Caco-2 (cell line): Measurements from ENCODE around the gene DDX54. TPM values are rescaled to one million over a fixed set of nuclear protein-coding genes. Genes with fewer than 3 reads are reported as not detected.

Experiments
- BruUV-seq: library from RNA; stranded (reverse); fragments of 400-500 nt; replicated peaks from 2 replicates; lab custom pipeline; 2021; lab: Mats Ljungman, UMichigan
- CTCF ChIA-PET: fragments of 300-600 bp; sonication (Branson Sonifier 250); formaldehyde crosslinking; loops from one replicate; lab custom pipeline; 2022; ENCODE audit warnings: antibody characterized with exemption; lab: Charles Lee
- POLR2A ChIA-PET: fragments of 300-600 bp; sonication (Branson Sonifier 250); formaldehyde crosslinking; loops from one replicate; lab custom pipeline; 2022; ENCODE audit warnings: antibody characterized with exemption; lab: Charles Lee
- DNase-seq, 2 experiments: peaks; one replicate each; pipeline versions ENCODE4 v3.0.0 to v3.0.0-alpha.2; 2020 to 2022
- H3K27me3 ChIP-seq: replicated peaks from 2 replicates; pipeline ENCODE4 v1.6.0; 2011; ENCODE audit warnings: low read length; ENCODE audit not compliant: control insufficient read depth, insufficient read depth
- H3K36me3 ChIP-seq: 2 replicates; pipeline ENCODE4 v1.5.1; 2011; ENCODE audit warnings: low read length; ENCODE audit not compliant: control insufficient read depth, insufficient read depth
- H3K4me1 ChIP-seq: fragments of 250-450 bp; sonication (Bioruptor Pico); 2 replicates; pipeline ENCODE4 v1.5.1; 2020; ENCODE audit warnings: mild to moderate bottlenecking
- H3K4me3 ChIP-seq: 2 replicates; pipeline ENCODE4 v1.5.1; 2011; ENCODE audit warnings: low read depth, mild to moderate bottlenecking, control low read depth, low read length
- H3K9me3 ChIP-seq: fragments of 250-450 bp; sonication (Bioruptor Pico); 2 replicates; pipeline ENCODE4 v1.5.1; 2020; ENCODE audit warnings: mild to moderate bottlenecking, moderate library complexity
- H3K27ac Mint-ChIP-seq: one replicate; pipeline ENCODE4 v1.8.0; 2022; ENCODE audit warnings: mixed read lengths; ENCODE audit not compliant: unreplicated experiment
- H3K27me3 Mint-ChIP-seq: one replicate; pipeline ENCODE4 v1.8.0; 2022; ENCODE audit warnings: mixed read lengths; ENCODE audit not compliant: insufficient read depth, unreplicated experiment
- H3K36me3 Mint-ChIP-seq: one replicate; pipeline ENCODE4 v1.8.0; 2022; ENCODE audit warnings: mild to moderate bottlenecking, mixed read lengths; ENCODE audit not compliant: insufficient read depth, unreplicated experiment
- H3K4me1 Mint-ChIP-seq: one replicate; pipeline ENCODE4 v1.8.0; 2022; ENCODE audit warnings: low read depth, mixed read lengths; ENCODE audit not compliant: unreplicated experiment
- H3K4me3 Mint-ChIP-seq: one replicate; pipeline ENCODE4 v1.8.0; 2022; ENCODE audit warnings: mild to moderate bottlenecking, moderate library complexity, mixed read lengths; ENCODE audit not compliant: unreplicated experiment
- H3K9me3 Mint-ChIP-seq: one replicate; pipeline ENCODE4 v1.8.0; 2022; ENCODE audit warnings: mixed read lengths; ENCODE audit not compliant: unreplicated experiment
- CTCF ChIP-seq, 2 experiments: fragments of 200-600 bp in 1 of 2; IDR thresholded peaks; 1 replicate in 1 of 2; 2 replicates in 1 of 2; pipeline versions ENCODE4 v1.5.1 to v1.8.0; 2011 to 2022; ENCODE audit warnings: antibody characterized with exemption in 1 of 2, control low read depth in 1 of 2, inconsistent platforms in 1 of 2, low read depth in 1 of 2, low read length in 1 of 2, mild to moderate bottlenecking in 1 of 2, moderate library complexity in 1 of 2; ENCODE audit not compliant: insufficient read depth in 1 of 2, severe bottlenecking in 1 of 2, unreplicated experiment in 1 of 2
- intact Hi-C: fragments of 100-400 bp; cut with micrococcal nuclease; formaldehyde crosslinking; loops from one replicate; pipeline ENCODE4 v1.10.0; 2022; ENCODE audit not compliant: unreplicated experiment
- total RNA-seq: library from RNA; stranded (reverse); gene quantifications from 2 replicates; pipeline ENCODE4 v1.2.3, GENCODE V29; 2022

DDX54 gene
- total RNA-seq, 1 experiment from 2014 or later: 110 TPM

DNA sequence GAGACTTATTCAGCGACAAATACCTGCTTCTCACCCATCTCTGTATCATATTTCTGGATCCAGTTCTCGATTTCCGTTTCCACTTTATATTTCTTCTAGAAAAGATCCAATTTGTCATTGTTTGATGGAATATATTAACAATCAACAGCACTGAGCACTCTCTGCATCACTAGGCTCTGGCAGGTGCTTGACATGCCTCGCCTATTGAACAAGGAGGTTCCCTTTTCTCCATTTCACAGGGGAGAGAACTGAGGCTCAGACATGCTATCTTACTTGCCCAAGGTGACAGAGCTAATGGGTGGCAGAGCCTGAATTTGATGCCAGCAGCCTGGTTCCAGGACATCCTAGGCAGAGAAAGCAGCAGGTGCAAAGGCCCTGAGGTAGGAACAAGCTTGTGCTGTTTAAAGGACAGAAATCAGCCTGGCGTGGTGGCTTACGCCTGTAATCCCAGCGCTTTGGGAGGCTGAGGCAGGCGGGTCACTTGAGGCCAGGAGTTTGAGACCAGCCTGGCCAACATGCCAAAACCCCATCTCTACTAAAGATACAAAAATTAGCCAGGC lies 12.3 kb upstream of the DDX54 start:
- intact Hi-C loops: loop anchor here (1.0 to 5.0 kb wide), 6 partner anchors 25 to 230 kb away; partner anchors contain the start of gene PLBD2
- no peaks in the 10 kb centered on the region for H3K9me3 Mint-ChIP-seq
- no peak for TF ChIP-seq CTCF (IDR thresholded peaks at IDR 0.05; ENCODE audit: insufficient read depth in 1 of 2, low read depth in 1 of 2, low read length in 1 of 2, severe bottlenecking in 1 of 2, unreplicated experiment in 1 of 2)
- H3K4me3 Mint-ChIP-seq: no peak overlapping the region
- ChIA-PET POLR2A (interaction anchor here (0.5 to 0.6 kb wide), 3 partner anchors 25 to 39 kb away, joined by 4 to 7 read pairs (median 4); no protein-coding TSS in a partner anchor), CTCF (interaction anchor here (0.5 to 0.8 kb wide), 7 partner anchors 29 to 225 kb away, joined by 3 to 17 read pairs (median 4); no protein-coding TSS in a partner anchor)
- no peaks in the 10 kb centered on the region for H3K27me3 Mint-ChIP-seq
- BruUV-seq: no TSS peak
- H3K4me1 Mint-ChIP-seq: peaks cover 7% of the 10 kb centered on the region
- DNase-seq: no peak
- H3K36me3 ChIP-seq: 0 out of 2 replicates have a peak, but pooled peaks cover 1% of the 10 kb centered on the region
- H3K27me3 ChIP-seq: no peaks in the 10 kb centered on the region
- no peak overlapping the region for H3K27ac Mint-ChIP-seq
- no peaks in the 10 kb centered on the region for H3K9me3 ChIP-seq
- peaks cover 18% of the 10 kb centered on the region for H3K36me3 Mint-ChIP-seq
- no peak overlapping the region for H3K4me3 ChIP-seq
- peaks cover 4% of the 10 kb centered on the region; the same call in 1 of the 2 replicates for H3K4me1 ChIP-seq

DNA sequence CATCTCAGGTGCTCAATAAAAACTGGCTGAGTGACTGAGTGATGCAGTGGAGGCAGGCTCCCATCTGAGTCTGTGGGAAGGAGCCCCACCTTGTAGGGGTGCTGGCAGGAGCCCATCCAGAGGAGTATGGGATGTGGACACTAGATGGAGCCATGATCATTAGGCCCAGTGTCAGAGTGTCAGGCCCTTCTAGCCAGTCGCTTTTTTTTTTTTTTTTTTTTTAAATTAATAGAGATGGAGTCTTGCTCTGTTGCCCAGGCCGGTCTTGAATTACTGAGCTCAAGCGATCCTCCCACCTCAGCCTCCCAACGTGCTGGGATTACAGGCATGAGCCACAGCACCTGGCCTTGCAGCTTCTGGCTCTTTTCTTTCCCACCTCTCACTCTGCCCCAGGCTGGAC lies 11.7 kb upstream of the DDX54 start:
- peak; percentile 66 to 86 for TF ChIP-seq CTCF (IDR thresholded peaks at IDR 0.05; ENCODE audit: insufficient read depth in 1 of 2, low read depth in 1 of 2, low read length in 1 of 2, severe bottlenecking in 1 of 2, unreplicated experiment in 1 of 2)
- H3K4me3 ChIP-seq: no peak overlapping the region
- BruUV-seq: no TSS peak
- no peaks in the 10 kb centered on the region for H3K9me3 ChIP-seq
- H3K27me3 ChIP-seq: no peaks in the 10 kb centered on the region
- intact Hi-C loops: loop anchor here (1.0 to 5.0 kb wide), 6 partner anchors 26 to 230 kb away; partner anchors contain the start of gene PLBD2
- Mint-ChIP-seq H3K4me3 (no peak overlapping the region), H3K27me3 (no peaks in the 10 kb centered on the region), H3K4me1 (peaks cover 7% of the 10 kb centered on the region), H3K9me3 (no peaks in the 10 kb centered on the region), H3K36me3 (peaks cover 24% of the 10 kb centered on the region), H3K27ac (no peak overlapping the region)
- peak; percentile 81 to 83 for DNase-seq
- 0 out of 2 replicates have a peak, but pooled peaks cover 1% of the 10 kb centered on the region for H3K36me3 ChIP-seq
- H3K4me1 ChIP-seq: peaks cover 4% of the 10 kb centered on the region; the same call in 1 of the 2 replicates
- POLR2A ChIA-PET: interaction anchor here (0.5 to 0.6 kb wide), 3 partner anchors 26 to 40 kb away, joined by 4 to 7 read pairs (median 4); no protein-coding TSS in a partner anchor
- CTCF ChIA-PET: interaction anchor here (0.5 to 0.8 kb wide), 7 partner anchors 30 to 226 kb away, joined by 3 to 17 read pairs (median 4); no protein-coding TSS in a partner anchor

DNA sequence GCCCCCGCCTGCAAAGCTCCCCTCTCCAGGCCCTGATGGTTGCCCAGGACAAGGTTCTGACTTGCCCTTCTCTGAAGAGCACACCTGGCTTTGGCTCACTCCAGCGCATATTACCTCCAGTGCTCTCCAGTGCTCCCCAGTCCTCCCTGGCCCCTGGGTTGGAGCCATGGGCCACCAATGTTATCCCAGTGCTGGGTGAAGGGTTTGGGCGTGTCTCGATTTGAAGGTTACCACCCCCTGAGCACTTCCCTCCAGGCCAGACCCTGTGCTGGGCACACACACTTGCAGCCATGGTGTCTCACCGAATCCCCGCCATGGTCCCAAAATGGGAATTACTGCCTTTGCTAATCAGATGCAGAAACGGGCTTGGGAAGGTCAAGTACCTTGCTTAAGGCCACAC lies 11.3 kb upstream of the DDX54 start:
- Mint-ChIP-seq H3K27ac (no peak overlapping the region), H3K4me3 (no peak overlapping the region), H3K36me3 (peaks cover 28% of the 10 kb centered on the region), H3K9me3 (no peaks in the 10 kb centered on the region), H3K27me3 (no peaks in the 10 kb centered on the region), H3K4me1 (peaks cover 7% of the 10 kb centered on the region)
- intact Hi-C loops: loop anchor here (2.0 to 5.0 kb wide), 5 partner anchors 26 to 231 kb away; partner anchors contain the start of gene PLBD2
- no peak for DNase-seq
- peaks cover 4% of the 10 kb centered on the region; the same call in 1 of the 2 replicates for H3K4me1 ChIP-seq
- TF ChIP-seq CTCF (IDR thresholded peaks at IDR 0.05; ENCODE audit: insufficient read depth in 1 of 2, low read depth in 1 of 2, low read length in 1 of 2, severe bottlenecking in 1 of 2, unreplicated experiment in 1 of 2): no peak
- 0 out of 2 replicates have a peak, but pooled peaks cover 1% of the 10 kb centered on the region for H3K36me3 ChIP-seq
- no TSS peak for BruUV-seq
- ChIA-PET CTCF (no interaction called here), POLR2A (no interaction called here)
- H3K27me3 ChIP-seq: no peaks in the 10 kb centered on the region
- no peaks in the 10 kb centered on the region for H3K9me3 ChIP-seq
- no peak overlapping the region for H3K4me3 ChIP-seq
